Measurements from ENCODE around the gene GCFC2.
A peak's percentile ranks its signal among the peaks of the same experiment; 100 is the strongest.
"Not testable (repeated sequence)": the region's sequence is repeated elsewhere in the genome, so short reads cannot be mapped to it uniquely, and the experiment has no call there.

Gene GCFC2

DNA sequence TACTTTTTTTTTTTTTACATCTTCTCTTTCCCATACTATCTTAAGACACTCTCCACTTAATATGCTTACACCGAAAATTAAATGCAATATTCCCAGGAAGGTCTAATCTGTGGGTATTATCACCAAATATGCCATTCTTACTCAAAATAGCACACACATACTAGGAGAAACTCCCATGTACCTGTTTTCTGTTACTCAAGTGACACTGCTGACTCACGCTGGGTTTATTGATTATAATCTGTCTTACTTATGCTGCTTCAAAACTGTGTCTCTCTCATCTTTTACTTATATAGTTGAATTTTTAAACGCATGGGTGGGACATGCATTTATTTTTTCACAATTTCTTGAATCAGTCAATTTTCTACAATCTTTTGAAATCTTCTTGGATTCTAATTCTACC is 34.3 kb downstream of the GCFC2 start:
- DNase-seq = no peak

DNA sequence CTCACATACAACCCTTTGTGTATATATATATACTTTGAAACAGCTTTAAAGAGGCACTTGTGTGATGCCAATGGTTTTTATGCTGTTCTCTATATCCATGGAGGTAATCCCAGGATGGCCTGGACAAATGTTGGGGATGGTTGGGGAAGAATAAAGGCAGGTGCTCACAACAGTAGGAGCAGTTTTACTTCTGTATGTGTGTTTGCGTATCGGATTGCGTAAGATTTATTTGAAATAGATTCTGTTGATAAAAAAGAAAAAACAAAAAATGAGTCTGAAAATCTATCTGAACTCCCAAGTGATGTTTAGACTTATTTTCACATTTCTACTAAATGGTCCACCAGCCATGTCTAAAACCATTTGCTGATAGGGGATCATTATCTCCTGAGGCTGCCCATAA is 34.8 kb downstream of the GCFC2 start:
- no peak for DNase-seq

DNA sequence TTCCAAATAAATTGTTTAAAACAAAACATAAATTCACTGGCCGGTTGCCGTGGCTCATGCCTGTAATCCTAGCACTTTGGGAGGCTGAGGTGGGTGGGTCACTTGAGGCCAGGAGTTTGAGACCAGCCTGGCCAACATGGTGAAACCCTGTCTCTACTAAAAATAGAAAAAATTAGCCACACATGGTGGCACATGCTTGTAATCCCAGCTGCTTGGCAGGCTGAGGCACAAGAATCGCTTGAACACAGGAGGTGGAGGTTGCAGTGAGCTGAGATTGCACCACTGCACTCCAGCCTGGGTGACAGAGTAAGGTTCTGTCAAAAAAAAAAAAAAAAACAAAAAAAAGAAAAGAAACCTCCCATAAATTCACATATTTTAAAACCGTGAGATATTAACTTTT is 35.3 kb downstream of the GCFC2 start:
- DNase-seq = not testable (repeated sequence)

DNA sequence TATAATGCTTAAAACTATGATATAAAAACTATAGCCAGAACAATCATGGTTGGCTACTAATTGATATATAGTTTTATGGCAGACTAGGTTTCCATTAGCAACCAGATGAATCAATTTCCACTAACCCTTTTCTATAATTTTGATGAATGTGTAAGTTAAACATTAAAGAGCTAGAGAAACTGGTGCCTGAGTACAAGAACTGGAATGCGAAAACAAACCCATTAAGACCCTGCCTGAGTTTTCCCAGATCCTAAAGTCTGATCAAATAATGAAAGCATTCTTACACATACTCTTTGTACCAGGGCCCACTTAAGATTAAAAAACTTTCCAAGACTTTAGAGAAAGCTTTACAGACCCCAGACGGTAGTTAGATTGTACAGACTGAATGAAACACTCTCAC is 42.8 kb downstream of the GCFC2 start:
- no peak for DNase-seq

DNA sequence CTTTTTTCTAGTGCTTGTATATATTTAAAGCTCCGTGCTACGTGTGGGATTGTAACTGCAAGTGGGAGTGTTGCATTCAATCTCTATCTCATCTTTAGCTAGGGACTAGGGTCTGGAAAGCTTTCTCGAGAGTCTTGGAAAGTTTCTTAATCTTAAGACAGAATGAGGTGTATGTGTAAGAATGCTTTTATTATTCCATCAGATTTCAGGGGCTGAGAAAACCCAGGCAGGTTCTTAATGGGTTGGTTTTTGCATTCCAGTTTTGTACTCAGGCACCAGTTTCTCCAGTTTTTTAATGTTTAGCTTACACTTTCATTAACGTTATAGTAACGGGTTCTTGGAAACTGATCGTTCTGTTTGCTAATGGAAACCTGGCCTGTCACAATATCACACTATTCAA is 43.8 kb downstream of the GCFC2 start:
- no peak for DNase-seq

DNA sequence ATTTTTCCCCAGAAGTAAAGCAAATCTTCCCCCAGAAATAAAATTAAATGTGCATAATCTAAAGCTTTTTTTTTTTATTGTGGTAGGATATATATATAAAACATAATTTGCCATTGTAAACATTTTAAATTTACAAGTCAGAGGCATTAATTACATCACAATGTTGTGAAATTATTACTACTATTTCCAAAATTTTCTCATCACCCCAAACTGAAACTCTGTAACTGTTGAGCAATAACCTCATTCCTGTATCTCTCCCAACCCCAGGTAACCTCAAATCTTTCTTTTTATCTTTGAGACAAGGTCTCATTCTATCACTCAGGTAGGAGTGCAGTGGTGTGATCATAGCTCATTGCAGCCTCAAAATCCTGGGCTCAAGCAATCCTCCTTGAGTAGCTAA is 52.9 kb downstream of the GCFC2 start:
- no peak for DNase-seq

DNA sequence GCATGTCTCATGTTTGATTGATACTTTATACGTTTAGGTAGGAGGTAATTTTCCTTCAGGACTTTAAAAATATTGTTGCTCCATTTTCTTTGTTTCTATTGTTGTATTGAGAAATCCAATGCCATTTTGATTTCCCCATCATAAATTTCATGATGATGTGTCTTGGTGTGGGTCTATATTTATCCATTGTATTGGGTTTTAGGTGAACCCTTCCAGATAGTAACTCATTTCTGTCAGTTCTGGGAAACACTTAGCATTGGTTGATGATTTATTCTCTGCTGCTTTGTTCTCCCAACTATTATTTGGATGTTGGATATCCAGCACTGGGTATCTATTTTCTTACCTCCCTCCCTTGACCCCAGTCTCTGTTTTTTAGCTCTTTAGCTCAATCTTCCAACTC is 54.2 kb downstream of the GCFC2 start:
- no peak for DNase-seq

DNA sequence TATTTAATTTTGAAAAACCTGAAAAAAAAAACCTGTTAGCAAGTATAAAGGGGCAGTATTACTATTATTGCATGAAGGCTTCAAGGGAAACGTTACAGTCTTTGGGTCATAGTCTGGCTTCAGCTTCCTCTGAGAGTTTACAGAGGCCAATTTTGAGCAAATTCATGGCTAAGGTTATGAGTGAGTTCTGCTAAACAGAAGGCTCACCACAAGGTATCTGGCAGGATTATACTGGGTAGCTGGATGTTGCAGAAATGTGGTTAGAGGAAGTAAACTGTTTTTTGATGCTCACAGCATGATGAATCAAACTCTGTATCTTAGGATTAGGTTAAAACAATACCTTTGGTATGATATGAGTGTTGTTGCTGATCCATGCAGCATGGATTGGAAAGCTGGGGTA is 54.9 kb downstream of the GCFC2 start:
- DNase-seq = no peak

DNA sequence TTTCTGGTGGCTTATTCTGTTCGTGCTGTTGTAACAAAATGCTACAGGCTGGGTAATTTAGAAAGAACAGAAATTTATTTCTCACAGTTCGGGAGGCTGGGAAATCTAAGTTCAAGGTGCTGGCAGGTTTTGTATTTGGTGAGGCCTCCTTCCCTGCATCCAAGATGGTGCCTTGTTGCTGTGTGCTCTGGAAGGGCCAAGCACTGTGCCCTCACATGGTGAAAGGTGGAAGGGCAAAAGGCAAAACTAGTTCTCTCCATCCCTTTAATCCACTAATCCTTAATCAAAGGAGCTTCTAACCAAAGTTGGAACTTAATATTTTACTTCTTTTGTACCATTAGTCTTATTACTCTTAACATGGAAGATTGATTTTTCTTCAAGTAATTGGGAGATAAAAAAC is 56.7 kb downstream of the GCFC2 start:
- no peak for DNase-seq

DNA sequence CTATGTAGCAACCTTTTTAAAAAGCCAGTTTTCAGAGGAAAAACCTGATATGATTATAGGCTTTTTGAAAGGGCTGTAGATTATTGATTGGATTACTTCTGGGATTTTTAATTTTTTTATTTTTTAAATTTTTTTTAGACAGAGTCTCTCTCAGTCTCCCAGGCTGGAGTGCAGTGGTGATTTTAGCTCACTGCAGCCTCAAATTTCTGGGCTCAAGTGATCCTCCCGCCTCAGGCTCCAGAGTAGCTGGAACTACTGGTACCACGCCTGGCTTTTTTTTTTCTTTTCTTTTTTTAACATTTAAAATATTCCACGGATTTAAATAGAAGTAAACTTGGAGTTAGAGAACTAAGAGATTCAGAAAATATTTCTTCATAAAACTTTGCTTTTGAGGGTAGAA is 62.9 kb downstream of the GCFC2 start:
- no peak for DNase-seq

DNA sequence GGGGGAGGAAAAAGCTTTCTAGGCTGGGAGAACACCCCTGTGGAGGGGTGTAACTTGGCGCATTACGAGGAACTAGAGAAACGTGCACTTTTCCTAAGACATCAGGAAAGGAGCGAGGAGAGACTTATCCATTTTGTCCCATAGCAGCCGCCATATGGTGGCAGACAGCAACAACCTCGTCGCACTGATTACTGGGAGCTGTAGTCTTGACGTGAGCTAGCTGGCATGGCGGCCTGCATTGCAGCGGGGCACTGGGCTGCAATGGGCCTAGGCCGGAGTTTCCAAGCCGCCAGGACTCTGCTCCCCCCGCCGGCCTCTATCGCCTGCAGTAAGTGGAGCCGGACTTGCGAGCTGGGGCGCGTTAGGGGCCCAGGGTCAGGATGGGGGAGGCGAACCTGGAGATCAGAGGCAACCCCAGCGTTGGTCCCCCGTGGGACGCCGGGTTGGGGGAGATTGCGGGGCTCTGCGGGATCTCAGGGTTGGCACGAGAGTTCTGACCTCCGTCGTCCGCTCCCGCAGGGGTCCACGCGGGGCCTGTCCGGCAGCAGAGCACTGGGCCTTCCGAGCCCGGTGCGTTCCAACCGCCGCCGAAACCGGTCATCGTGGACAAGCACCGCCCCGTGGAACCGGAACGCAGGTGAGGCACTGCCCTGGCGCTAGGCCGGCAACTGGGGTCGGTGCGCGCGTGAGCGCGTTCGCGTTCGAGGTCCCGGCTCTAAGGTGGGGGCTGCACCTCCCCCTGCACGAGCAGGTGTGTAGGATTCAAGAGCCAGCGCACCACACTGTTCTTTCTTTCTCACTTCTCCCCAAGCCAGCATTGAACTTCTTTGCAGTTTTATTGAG is 63.9 kb downstream of the GCFC2 start, which contains the start of gene MRPL19:
MRPL19 (plus strand) TSS at position 201 of the 843 bp plus-strand sequence; CDS start at position 226, 25 bp downstream.
- DNase-seq = peak; percentile 59

DNA sequence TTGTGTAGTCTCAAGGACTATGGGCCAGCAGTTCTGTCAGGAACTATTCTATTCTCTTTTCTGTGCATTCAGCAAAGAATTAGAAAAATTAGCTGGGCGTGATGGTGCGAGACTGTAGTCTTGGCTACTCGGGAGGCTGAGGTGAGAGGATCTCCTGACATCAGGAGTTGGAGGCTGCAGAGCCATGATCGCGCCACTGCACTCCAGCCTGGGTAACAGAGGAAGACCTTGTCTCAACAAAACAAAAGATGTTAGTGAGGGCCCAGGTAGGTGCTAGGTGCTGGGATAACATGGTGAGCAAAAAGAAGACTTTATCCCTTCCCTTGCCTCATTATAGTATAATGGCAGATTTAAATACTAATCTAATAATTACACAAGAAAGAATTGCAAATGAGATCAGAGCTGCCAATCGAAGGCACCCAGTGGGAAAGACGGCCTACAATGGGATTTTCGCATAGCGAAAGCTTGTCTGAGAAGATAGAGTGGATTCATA is 64.6 kb downstream of the GCFC2 start:
- DNase-seq = no peak

DNA sequence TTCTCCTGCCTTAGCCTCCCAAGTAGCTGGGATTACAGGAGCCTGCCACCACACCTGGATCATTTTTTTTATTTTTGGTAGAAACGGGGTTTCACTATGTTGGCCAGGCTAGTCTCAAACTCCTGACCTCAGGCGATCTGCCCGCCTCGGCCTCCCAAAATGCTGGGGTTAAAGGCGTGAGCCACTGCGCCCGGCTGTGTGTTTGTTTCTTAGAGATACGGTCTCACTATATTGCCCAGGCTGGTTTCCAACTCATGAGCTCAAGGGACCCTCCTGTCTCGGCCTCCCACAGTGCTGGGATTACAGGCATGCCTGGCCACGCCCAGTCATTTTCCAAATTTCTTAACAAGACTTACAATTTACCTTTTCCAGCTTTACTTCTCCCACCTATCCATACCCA is 65.1 kb downstream of the GCFC2 start:
- no peak for DNase-seq

DNA sequence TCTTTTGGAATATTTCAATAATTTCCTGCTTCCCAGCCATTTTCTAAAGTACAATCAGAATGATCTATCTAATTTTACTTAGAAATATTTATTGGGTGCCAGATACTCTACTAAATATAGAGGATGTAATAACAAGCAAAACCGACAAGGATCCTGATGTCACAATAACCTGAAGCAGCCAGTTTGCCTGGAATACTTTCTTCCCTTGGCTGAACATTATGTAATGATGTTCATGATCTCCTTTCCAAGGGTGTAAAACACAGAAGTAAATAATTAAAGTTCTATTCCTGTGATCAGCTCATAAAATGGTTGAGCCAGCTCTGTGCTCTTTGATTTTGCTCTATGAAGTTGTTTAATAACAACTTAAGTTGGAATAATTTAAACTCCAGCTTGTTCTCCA is 66.7 kb downstream of the GCFC2 start:
- no peak for DNase-seq

DNA sequence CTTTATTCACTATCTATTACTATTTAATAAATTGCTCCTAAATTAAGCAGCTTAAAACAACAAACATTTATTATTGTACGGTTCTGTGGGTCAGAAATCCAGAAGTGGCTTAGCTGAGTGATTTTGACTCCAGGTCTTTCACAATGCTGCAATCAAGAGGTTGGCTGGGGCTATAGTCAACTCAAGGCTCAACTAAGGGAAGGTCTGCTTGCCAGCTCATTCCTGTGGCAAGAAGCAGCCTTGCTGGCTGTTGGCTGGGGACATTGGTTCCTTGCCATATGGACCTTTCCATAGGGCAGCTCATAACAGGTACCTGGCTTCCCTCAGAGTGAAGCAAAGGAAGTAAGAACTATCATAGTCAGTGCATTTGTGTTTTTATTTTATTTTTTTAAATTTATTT is 69.1 kb downstream of the GCFC2 start:
- no peak for DNase-seq

DNA sequence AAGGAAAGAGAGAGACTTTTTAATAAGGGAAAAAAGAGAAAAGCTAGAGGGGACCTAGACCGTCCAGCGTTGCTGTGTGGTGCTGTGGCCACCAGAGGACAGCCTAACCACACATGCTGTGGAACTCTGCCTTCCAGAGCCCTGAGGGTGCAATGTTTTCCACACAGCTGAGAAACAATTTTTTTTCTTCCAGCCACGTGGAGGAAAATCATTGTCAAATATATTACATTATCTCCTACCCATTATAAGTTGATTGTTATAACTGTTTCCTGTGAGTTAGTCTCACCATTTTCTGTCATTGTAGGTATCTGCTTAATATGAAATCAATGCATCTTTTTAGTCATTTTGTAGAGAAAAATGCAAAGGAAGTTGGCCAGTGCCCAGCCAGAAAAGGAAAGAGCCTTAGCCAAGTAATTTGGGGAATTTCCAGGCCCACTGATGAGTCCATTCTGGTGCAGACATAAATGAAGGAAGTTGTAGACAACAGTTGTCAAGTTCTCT is 70.0 kb downstream of the GCFC2 start:
- DNase-seq = no peak

DNA sequence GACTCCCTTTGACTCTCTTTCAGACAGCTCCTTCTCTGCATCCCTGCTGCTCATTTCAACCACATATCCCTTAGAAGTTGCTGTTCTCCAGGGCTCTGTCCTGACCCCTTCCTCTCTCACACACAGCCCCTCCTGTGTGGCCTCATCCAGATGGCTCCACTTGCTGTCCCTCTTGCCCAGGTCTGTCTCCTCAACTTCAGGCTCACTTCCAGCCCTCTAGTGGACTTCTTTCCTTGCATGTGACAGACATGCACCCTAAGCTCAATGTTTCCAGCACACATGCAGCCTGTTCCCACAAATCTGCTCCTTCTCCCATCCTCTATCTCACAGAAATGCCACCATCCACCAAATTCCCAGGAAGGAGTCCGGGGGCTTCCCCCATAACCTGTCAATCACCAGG is 73.1 kb downstream of the GCFC2 start:
- no peak for DNase-seq

DNA sequence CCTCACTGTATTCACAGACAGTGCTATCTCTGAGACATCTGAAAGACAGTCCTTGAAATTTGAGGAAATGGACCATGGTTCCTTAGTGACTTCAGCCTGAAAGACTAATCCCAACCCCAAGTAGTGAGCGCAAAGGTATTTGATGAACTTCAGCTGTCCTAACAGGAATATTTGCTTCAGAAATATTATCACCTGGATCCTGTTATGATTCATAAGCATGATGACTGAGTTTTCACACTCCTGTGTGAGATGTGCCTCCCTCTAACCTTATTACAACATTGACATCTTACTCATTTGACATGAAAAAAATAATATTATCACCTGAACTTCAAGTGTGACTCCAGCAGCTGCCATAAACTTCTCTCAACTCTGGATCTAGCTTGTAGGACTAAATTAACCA is 75.8 kb downstream of the GCFC2 start:
- DNase-seq = no peak

DNA sequence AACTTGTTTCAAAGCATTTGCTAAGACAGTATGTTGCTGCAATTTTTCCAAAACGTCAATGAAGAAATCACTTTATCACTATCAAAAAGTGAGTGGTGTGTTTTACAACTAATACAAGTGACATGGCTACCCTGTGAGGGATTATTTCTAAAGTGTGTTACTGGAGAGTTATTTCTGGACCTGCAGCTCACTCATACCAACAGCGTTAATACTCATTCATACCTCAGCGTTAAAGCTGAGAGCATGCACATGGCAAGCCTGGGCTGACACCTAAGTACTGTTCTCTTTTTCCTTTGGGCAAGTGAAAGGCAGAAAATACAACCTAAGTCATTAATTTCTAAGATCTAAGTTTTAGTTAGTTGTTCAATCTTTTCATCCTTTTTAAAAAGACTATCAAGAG is 77.1 kb downstream of the GCFC2 start:
- no peak for DNase-seq

DNA sequence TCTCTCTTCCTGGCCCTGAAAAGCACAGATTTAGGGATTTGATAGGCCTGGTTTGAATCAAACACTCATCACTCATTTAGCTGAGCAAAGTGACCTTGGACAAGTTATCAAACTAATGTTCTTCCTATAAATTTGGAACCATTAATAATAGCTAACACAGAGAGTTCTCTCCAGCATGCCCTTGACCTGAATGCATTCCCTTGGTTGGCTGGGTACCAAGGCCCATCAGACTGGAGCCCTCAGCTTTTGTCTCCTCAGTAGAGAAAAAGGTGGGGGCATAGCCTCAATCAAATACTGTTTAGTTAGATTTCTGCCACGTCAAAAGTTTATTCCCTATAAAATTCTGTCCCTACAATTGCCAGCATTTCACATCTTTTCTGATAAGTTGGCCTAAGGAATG is 77.9 kb downstream of the GCFC2 start:
- DNase-seq = no peak

DNA sequence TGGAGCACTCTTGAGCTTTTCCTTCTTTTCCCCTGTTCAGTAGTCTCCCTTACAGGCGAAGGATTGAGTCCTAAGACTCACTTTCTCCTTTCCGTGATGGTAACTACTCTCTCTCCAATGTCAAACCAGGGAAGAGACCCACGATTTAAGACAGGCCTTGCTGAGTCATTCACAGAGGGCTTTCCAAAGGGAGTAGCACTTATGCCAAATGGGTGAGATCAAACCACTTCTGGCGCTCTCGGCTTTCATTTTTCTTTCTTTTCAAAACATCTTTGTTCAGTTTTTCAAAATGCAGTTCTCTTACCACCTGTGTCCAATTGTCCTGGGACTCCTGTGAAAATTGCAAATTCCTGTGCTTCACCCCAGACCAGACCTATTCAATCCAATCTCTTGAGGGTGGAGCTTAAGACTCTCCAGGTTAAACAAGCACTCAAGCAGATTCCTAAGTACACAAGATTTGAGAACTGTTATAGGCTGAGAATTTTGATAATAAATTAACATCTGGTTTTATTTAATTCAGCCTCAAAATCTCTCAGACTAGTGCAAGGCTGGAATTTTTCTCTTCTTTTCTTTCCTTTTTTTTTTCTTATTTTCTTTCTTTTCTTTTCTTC is 78.5 kb downstream of the GCFC2 start:
- no peak for DNase-seq

DNA sequence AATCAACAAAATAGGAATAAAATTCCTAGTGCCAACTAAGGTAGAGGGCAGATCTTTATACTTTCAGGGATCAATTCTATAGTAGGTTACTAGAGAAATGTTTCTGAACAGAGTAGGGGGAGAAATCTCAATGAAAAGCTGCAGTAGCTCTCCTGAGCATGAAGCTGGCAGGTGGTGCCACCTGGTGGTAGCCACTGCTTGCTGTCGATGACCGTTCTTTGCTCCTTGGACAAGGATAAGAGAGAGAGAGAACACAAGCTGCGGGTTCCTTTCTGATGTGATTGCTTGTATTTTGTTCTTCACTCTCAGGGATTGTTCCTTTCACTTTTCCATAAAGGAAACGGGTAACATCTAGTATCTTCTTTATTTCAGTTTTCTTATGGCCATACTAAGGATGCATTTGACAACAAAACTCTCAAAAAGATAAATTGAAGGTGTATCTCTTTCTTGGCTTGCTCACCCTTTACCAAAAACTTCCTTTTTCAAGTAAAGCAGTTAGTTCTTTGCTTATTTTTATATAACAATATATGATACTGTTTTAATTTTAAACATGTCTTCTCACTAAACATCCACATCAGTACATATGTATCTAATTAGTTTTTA is 82.7 kb downstream of the GCFC2 start:
- peak; percentile 33 for DNase-seq

DNA sequence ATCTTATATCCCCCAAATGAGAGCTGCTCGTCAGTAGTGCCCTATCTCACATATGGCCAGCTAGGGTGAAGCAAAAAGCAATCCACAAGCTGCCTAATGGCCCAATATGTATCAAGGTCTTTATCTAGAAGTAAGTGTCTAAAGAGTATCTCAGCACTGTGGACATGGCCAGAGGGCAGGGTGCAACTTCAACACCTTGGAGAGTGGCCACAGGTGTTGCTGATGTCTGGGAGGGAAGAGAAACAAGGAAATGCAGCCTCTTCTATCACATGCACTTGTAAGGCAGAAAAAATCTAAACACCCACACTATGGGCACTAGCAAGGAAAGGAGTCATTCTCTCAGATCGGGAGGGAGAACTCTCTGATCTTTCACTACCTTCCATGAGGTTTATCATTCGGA is 87.8 kb downstream of the GCFC2 start:
- DNase-seq = no peak

DNA sequence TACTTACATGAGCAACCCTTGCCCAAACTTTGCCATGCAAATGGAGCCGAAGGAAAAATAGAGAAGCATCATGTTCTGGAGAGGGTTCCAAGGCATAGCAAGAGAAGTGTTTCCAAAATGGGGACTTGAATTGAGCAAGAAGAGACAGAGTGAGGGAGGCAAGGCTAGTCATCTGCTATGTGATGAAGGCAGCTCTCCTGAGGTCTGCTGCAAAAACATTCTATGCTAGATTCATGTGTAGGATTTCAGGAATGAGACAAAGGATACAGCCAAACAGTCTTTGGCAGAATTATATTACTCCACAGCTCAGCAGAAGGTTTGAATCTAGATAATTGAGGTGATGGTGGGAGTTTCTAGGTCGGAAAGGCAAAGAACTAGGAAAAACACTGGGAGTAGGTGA is 88.2 kb downstream of the GCFC2 start:
- no peak for DNase-seq

Measured in NCI-H1092 (cell line).